ENCODE measurements around the gene DARS1. TPM values are rescaled to one million over a fixed set of nuclear protein-coding genes. Genes with fewer than 3 reads are reported as not detected.

DARS1 gene
- total and polyA plus RNA-seq, 8 donors, result 29.8 to 49.0 (median 37.4) TPM

DNA sequence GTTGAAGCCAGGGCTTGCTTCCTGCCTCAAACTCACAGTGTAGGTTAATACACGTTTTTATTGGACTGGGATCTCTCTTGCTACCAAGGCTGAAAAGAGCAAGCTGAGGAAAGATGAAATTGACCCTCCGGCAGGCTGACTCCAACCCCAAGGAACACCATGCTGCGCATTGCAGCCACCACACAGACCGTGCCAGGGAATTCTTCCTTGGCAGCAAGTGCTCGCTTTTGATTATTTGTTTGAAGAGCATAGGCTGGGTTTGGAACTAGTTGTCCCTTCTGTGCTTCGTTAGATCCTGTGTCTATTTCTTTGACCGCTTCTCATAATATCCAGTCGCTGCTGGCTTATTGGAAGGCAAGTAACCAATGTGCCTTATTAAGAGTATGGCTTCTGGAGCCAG lies 34.4 kb upstream of the DARS1 start:
- Histone ChIP-seq H3K27ac (no peak overlapping the region), H3K27me3 (no peaks in the 10 kb centered on the region), H3K4me3 (no peak overlapping the region), H3K9me3 (no peaks in the 10 kb centered on the region), H3K36me3 (no peaks in the 10 kb centered on the region), H3K4me1 (no peaks in the 10 kb centered on the region)
- DNase-seq, result no peak
- TF ChIP-seq, protein P1, sequence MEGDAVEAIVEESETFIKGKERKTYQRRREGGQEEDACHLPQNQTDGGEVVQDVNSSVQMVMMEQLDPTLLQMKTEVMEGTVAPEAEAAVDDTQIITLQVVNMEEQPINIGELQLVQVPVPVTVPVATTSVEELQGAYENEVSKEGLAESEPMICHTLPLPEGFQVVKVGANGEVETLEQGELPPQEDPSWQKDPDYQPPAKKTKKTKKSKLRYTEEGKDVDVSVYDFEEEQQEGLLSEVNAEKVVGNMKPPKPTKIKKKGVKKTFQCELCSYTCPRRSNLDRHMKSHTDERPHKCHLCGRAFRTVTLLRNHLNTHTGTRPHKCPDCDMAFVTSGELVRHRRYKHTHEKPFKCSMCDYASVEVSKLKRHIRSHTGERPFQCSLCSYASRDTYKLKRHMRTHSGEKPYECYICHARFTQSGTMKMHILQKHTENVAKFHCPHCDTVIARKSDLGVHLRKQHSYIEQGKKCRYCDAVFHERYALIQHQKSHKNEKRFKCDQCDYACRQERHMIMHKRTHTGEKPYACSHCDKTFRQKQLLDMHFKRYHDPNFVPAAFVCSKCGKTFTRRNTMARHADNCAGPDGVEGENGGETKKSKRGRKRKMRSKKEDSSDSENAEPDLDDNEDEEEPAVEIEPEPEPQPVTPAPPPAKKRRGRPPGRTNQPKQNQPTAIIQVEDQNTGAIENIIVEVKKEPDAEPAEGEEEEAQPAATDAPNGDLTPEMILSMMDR (IDR thresholded peaks at IDR 0.05), result no peak
- ATAC-seq, result no peak
- intact Hi-C loops (cut with DNase I), result no loop called here
- FAIRE-seq, result no peak
- 76 to 86% methylated on average over 8 of the region's 8 CpGs for WGBS, 2 donors

- H3K4me1 ChIP-seq, result peaks cover 0 to 3% (median 3%) of the 10 kb centered on the region in 3 donors
- TF ChIP-seq, protein P1 (IDR thresholded peaks at IDR 0.05), result no peak
- H3K4me3 ChIP-seq, result no peak overlapping the region
- FAIRE-seq (no peak), DNase-seq (no peak), ATAC-seq (no peak)
- no peaks in the 10 kb centered on the region for H3K36me3 ChIP-seq
- H3K9me3 ChIP-seq, result no peaks in the 10 kb centered on the region
- H3K27me3 ChIP-seq, result no peaks in the 10 kb centered on the region
- H3K27ac ChIP-seq, result no peak overlapping the region
- intact Hi-C loops (cut with DNase I), result no loop called here
- WGBS, 2 donors, result 76 to 89% methylated on average over 5 of the region's 5 CpGs
These were observed 33.9 kb upstream of the DARS1 start for GRCh38 chr2:136019306-136019705.

- peaks cover 0 to 6% (median 5%) of the 10 kb centered on the region in 3 donors for H3K4me1 ChIP-seq
- TF ChIP-seq, protein P1 (IDR thresholded peaks at IDR 0.05), result no peak
- no peak for ATAC-seq
- H3K4me3 ChIP-seq, result no peak overlapping the region
- FAIRE-seq, result no peak
- no peak for DNase-seq
- no peaks in the 10 kb centered on the region for H3K36me3 ChIP-seq
- intact Hi-C loops (cut with DNase I), result no loop called here
- 89 to 91% methylated on average over 7 of the region's 7 CpGs for WGBS, 2 donors
- no peak overlapping the region for H3K27ac ChIP-seq
- H3K27me3 ChIP-seq, result no peaks in the 10 kb centered on the region
- H3K9me3 ChIP-seq, result no peaks in the 10 kb centered on the region
These were observed 32.4 kb upstream of the DARS1 start for GRCh38 chr2:136017786-136018185.

GRCh38 chr2:136016836-136017235 lies 31.4 kb upstream of the DARS1 start:
- intact Hi-C loops (cut with DNase I), result no loop called here
- ATAC-seq, result no peak
- WGBS, 2 donors, result 70 to 72% methylated on average over 3 of the region's 3 CpGs
- Histone ChIP-seq H3K9me3 (no peaks in the 10 kb centered on the region), H3K4me1 (peaks cover 0 to 6% (median 5%) of the 10 kb centered on the region in 3 donors), H3K27ac (no peak overlapping the region), H3K36me3 (no peaks in the 10 kb centered on the region), H3K4me3 (no peak overlapping the region), H3K27me3 (no peaks in the 10 kb centered on the region)
- DNase-seq, result no peak
- no peak for FAIRE-seq
- TF ChIP-seq, protein P1 (IDR thresholded peaks at IDR 0.05), result no peak

DNA sequence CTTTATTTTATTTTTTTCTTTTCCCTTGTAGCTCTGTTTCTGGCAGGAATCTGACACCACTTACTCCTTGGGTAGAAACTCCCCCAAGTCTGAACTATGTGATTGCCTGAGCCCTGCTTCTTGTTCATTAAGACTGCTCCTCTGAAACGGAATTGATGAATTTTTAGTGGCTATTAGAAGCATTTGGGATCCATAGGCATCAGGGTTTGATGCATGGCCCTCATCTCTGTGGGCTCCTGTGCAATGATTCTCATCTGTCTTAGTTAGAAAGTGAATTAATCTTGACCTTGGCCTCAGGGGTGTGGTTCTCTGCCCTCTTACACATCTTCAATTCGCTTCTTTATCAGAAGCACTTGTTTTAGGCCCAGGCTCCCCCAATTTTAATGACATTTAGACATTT lies 31.0 kb upstream of the DARS1 start:
- no peaks in the 10 kb centered on the region for H3K36me3 ChIP-seq
- no peak overlapping the region for H3K27ac ChIP-seq
- no peak overlapping the region for H3K4me3 ChIP-seq
- no peak for FAIRE-seq
- TF ChIP-seq, protein P1 (IDR thresholded peaks at IDR 0.05), result no peak
- intact Hi-C loops (cut with DNase I), result no loop called here
- no peaks in the 10 kb centered on the region for H3K9me3 ChIP-seq
- H3K27me3 ChIP-seq, result no peaks in the 10 kb centered on the region
- WGBS, 2 donors, result 59 to 64% methylated on average over 2 of the region's 2 CpGs
- ATAC-seq, result no peak
- no peak for DNase-seq
- peaks cover 0 to 6% (median 5%) of the 10 kb centered on the region in 3 donors for H3K4me1 ChIP-seq
